Activated T-cell treated with anti-CD3 and anti-CD28 coated beads, Interleukin-2, amount 50 U/mL, for 24 hours (primary cell): ENCODE results near the gene POLRMT.
"Not testable (repeated sequence)": the region's sequence is repeated elsewhere in the genome, so short reads cannot be mapped to it uniquely, and the experiment has no call there.

Source experiments
- DNase-seq: peaks from one replicate; pipeline ENCODE4 v3.0.0-alpha.2; 2020
- H3K27ac Mint-ChIP-seq: 2 replicates; pipeline ENCODE4 v1.8.0; 2020; ENCODE audit warnings: mild to moderate bottlenecking, mixed read lengths
- H3K27me3 Mint-ChIP-seq: 2 replicates; pipeline ENCODE4 v1.8.0; 2020; ENCODE audit warnings: mixed read lengths
- H3K36me3 Mint-ChIP-seq: 2 replicates; pipeline ENCODE4 v1.8.0; 2020; ENCODE audit warnings: low read depth, mixed read lengths
- H3K4me1 Mint-ChIP-seq: 2 replicates; pipeline ENCODE4 v1.8.0; 2020; ENCODE audit warnings: low read depth, mixed read lengths
- H3K4me3 Mint-ChIP-seq: 2 replicates; pipeline ENCODE4 v1.8.0; 2020; ENCODE audit warnings: mild to moderate bottlenecking, moderate library complexity, mixed read lengths
- H3K9me3 Mint-ChIP-seq: 2 replicates; pipeline ENCODE4 v1.8.0; 2020; ENCODE audit warnings: mixed read lengths

Gene POLRMT

GRCh38 chr19:592101-592500 is 41.2 kb downstream of the POLRMT start:
- Mint-ChIP-seq H3K4me1 (peaks cover 11% of the 10 kb centered on the region), H3K9me3 (no peaks in the 10 kb centered on the region), H3K27ac (no peak overlapping the region), H3K27me3 (peaks cover 44% of the 10 kb centered on the region), H3K36me3 (no peaks in the 10 kb centered on the region), H3K4me3 (no peak overlapping the region)
- DNase-seq, result no peak

GRCh38 chr19:591099-591958 is 42.0 kb downstream of the POLRMT start:
- Mint-ChIP-seq H3K27me3 (peaks cover 50% of the 10 kb centered on the region), H3K36me3 (no peaks in the 10 kb centered on the region), H3K9me3 (no peaks in the 10 kb centered on the region), H3K4me3 (no peak overlapping the region), H3K27ac (peak overlapping the region; percentile 44), H3K4me1 (peaks cover 11% of the 10 kb centered on the region)
- DNase-seq, result no peak

- H3K36me3 Mint-ChIP-seq, result no peaks in the 10 kb centered on the region
- peaks cover 11% of the 10 kb centered on the region for H3K4me1 Mint-ChIP-seq
- no peak overlapping the region for H3K4me3 Mint-ChIP-seq
- H3K9me3 Mint-ChIP-seq, result no peaks in the 10 kb centered on the region
- no peak for DNase-seq
- peaks cover 54% of the 10 kb centered on the region for H3K27me3 Mint-ChIP-seq
- H3K27ac Mint-ChIP-seq, result no peak overlapping the region
Observed at GRCh38 chr19:590750-591098, 42.6 kb downstream of the POLRMT start.

GRCh38 chr19:590396-590745 is 43.0 kb downstream of the POLRMT start:
- Mint-ChIP-seq H3K27me3 (peaks cover 54% of the 10 kb centered on the region), H3K4me1 (peaks cover 11% of the 10 kb centered on the region), H3K9me3 (no peaks in the 10 kb centered on the region), H3K27ac (no peak overlapping the region), H3K4me3 (no peak overlapping the region), H3K36me3 (no peaks in the 10 kb centered on the region)
- peak; percentile 55 for DNase-seq

- Mint-ChIP-seq H3K27me3 (peaks cover 54% of the 10 kb centered on the region), H3K4me1 (peaks cover 11% of the 10 kb centered on the region), H3K27ac (no peak within 1 kb of the TSS), H3K9me3 (no peaks in the 10 kb centered on the region), H3K36me3 (no peaks in the 10 kb centered on the region), H3K4me3 (no peak within 1 kb of the TSS)
- DNase-seq, result no peak
Observed at GRCh38 chr19:589693-590395, 43.5 kb downstream of the POLRMT start, which contains the start of gene HCN2. Gene HCN2 (plus strand): TSS chr19:589881. CDS start chr19:589946, 65 bp downstream.

GRCh38 chr19:588741-589692 is 44.3 kb downstream of the POLRMT start:
- Mint-ChIP-seq H3K9me3 (no peaks in the 10 kb centered on the region), H3K27ac (no peak overlapping the region), H3K36me3 (no peaks in the 10 kb centered on the region), H3K27me3 (peaks cover 54% of the 10 kb centered on the region), H3K4me1 (peaks cover 12% of the 10 kb centered on the region), H3K4me3 (no peak overlapping the region)
- no peak for DNase-seq

GRCh38 chr19:588093-588740 is 45.1 kb downstream of the POLRMT start:
- no peak overlapping the region for H3K27ac Mint-ChIP-seq
- DNase-seq, result peak; percentile 76
- no peak overlapping the region for H3K4me3 Mint-ChIP-seq
- peaks cover 14% of the 10 kb centered on the region for H3K4me1 Mint-ChIP-seq
- no peaks in the 10 kb centered on the region for H3K9me3 Mint-ChIP-seq
- peaks cover 47% of the 10 kb centered on the region for H3K27me3 Mint-ChIP-seq
- H3K36me3 Mint-ChIP-seq, result no peaks in the 10 kb centered on the region

GRCh38 chr19:585551-586110 is 47.7 kb downstream of the POLRMT start:
- Mint-ChIP-seq H3K27me3 (peaks cover 26% of the 10 kb centered on the region), H3K27ac (no peak overlapping the region), H3K4me3 (no peak overlapping the region), H3K4me1 (peaks cover 11% of the 10 kb centered on the region), H3K9me3 (no peaks in the 10 kb centered on the region), H3K36me3 (peaks cover 12% of the 10 kb centered on the region)
- no peak for DNase-seq

- Mint-ChIP-seq H3K4me1 (peaks cover 11% of the 10 kb centered on the region), H3K27me3 (peaks cover 24% of the 10 kb centered on the region), H3K36me3 (peaks cover 16% of the 10 kb centered on the region)
- H3K4me3 Mint-ChIP-seq, H3K9me3 Mint-ChIP-seq, DNase-seq, H3K27ac Mint-ChIP-seq: not testable (repeated sequence)
Observed at GRCh38 chr19:585146-585545, 48.2 kb downstream of the POLRMT start.

GRCh38 chr19:584240-585001 is 48.9 kb downstream of the POLRMT start:
- H3K36me3 Mint-ChIP-seq, result peaks cover 23% of the 10 kb centered on the region
- no peak overlapping the region for H3K4me3 Mint-ChIP-seq
- H3K27me3 Mint-ChIP-seq, result peaks cover 24% of the 10 kb centered on the region
- peaks cover 11% of the 10 kb centered on the region for H3K4me1 Mint-ChIP-seq
- DNase-seq, result peak; percentile 81
- H3K27ac Mint-ChIP-seq, result no peak overlapping the region
- no peaks in the 10 kb centered on the region for H3K9me3 Mint-ChIP-seq

- Mint-ChIP-seq H3K27ac (no peak overlapping the region), H3K4me3 (no peak overlapping the region), H3K9me3 (no peaks in the 10 kb centered on the region)
Observed at GRCh38 chr19:583968-584239, 49.4 kb downstream of the POLRMT start.

GRCh38 chr19:583198-583967 is 50.0 kb downstream of the POLRMT start:
- DNase-seq, result no peak
- no peaks in the 10 kb centered on the region for H3K9me3 Mint-ChIP-seq
- peaks cover 16% of the 10 kb centered on the region for H3K27me3 Mint-ChIP-seq
- H3K4me3 Mint-ChIP-seq, result no peak overlapping the region
- peaks cover 7% of the 10 kb centered on the region for H3K4me1 Mint-ChIP-seq
- H3K27ac Mint-ChIP-seq, result no peak overlapping the region
- peaks cover 29% of the 10 kb centered on the region for H3K36me3 Mint-ChIP-seq

More at GRCh38 chr19:583968-584239, 49.4 kb downstream of the POLRMT start:
- Mint-ChIP-seq H3K27me3 (peaks cover 20% of the 10 kb centered on the region), H3K36me3 (peaks cover 26% of the 10 kb centered on the region), H3K4me1 (peaks cover 9% of the 10 kb centered on the region)
- DNase-seq, result no peak
